ENCODE measurements around the gene CACTIN.
"Not testable (repeated sequence)": the region's sequence is repeated elsewhere in the genome, so short reads cannot be mapped to it uniquely, and the experiment has no call there.

CACTIN gene

GRCh38 chr19:3667766-3668165 lies 41.2 kb upstream of the CACTIN start:
- TF ChIP-seq ZNF274 (IDR thresholded peaks at IDR 0.05; ENCODE audit: low read depth, low read length), result no peak
- no peak overlapping the region for H3K4me3 ChIP-seq (ENCODE audit: low read length)

GRCh38 chr19:3667037-3667638 lies 40.5 kb upstream of the CACTIN start:
- TF ChIP-seq ZNF274 (IDR thresholded peaks at IDR 0.05; ENCODE audit: low read depth, low read length), result no peak
- H3K4me3 ChIP-seq (ENCODE audit: low read length), result no peak overlapping the region

GRCh38 chr19:3666545-3666856 lies 39.9 kb upstream of the CACTIN start:
- not testable (repeated sequence) for H3K4me3 ChIP-seq (ENCODE audit: low read length)

- TF ChIP-seq ZNF274 (IDR thresholded peaks at IDR 0.05; ENCODE audit: low read depth, low read length), result no peak
- no peak overlapping the region; the same call in 1 of the 2 replicates for H3K4me3 ChIP-seq (ENCODE audit: low read length)
These were observed 39.3 kb upstream of the CACTIN start for GRCh38 chr19:3665681-3666544.

- TF ChIP-seq ZNF274 (IDR thresholded peaks at IDR 0.05; ENCODE audit: low read depth, low read length), result no peak
- H3K4me3 ChIP-seq (ENCODE audit: low read length), result no peak overlapping the region; the same call in 1 of the 2 replicates
These were observed 38.5 kb upstream of the CACTIN start for GRCh38 chr19:3664879-3665642.

GRCh38 chr19:3663838-3664237 lies 37.2 kb upstream of the CACTIN start:
- H3K4me3 ChIP-seq (ENCODE audit: low read length), result no peak overlapping the region
- no peak for TF ChIP-seq ZNF274 (IDR thresholded peaks at IDR 0.05; ENCODE audit: low read depth, low read length)

- H3K4me3 ChIP-seq (ENCODE audit: low read length), result no peak overlapping the region
- TF ChIP-seq ZNF274 (IDR thresholded peaks at IDR 0.05; ENCODE audit: low read depth, low read length), result no peak
These were observed 35.0 kb upstream of the CACTIN start for GRCh38 chr19:3661284-3662238.

- no peak for TF ChIP-seq ZNF274 (IDR thresholded peaks at IDR 0.05; ENCODE audit: low read depth, low read length)
- H3K4me3 ChIP-seq (ENCODE audit: low read length), result no peak overlapping the region
These were observed 34.1 kb upstream of the CACTIN start for GRCh38 chr19:3660493-3661219.

GRCh38 chr19:3659746-3660112 lies 33.1 kb upstream of the CACTIN start:
- no peak overlapping the region for H3K4me3 ChIP-seq (ENCODE audit: low read length)
- TF ChIP-seq ZNF274 (IDR thresholded peaks at IDR 0.05; ENCODE audit: low read depth, low read length), result no peak

GRCh38 chr19:3658870-3659745 lies 32.5 kb upstream of the CACTIN start:
- no peak for TF ChIP-seq ZNF274 (IDR thresholded peaks at IDR 0.05; ENCODE audit: low read depth, low read length)
- no peak overlapping the region for H3K4me3 ChIP-seq (ENCODE audit: low read length)

GRCh38 chr19:3658004-3658869 lies 31.6 kb upstream of the CACTIN start:
- no peak for TF ChIP-seq ZNF274 (IDR thresholded peaks at IDR 0.05; ENCODE audit: low read depth, low read length)
- H3K4me3 ChIP-seq (ENCODE audit: low read length), result no peak overlapping the region

GRCh38 chr19:3657395-3657769 lies 30.8 kb upstream of the CACTIN start:
- no peak for TF ChIP-seq ZNF274 (IDR thresholded peaks at IDR 0.05; ENCODE audit: low read depth, low read length)
- H3K4me3 ChIP-seq (ENCODE audit: low read length), result no peak overlapping the region
